ENCODE results near the gene VWA8.

The VWA8 gene

DNA sequence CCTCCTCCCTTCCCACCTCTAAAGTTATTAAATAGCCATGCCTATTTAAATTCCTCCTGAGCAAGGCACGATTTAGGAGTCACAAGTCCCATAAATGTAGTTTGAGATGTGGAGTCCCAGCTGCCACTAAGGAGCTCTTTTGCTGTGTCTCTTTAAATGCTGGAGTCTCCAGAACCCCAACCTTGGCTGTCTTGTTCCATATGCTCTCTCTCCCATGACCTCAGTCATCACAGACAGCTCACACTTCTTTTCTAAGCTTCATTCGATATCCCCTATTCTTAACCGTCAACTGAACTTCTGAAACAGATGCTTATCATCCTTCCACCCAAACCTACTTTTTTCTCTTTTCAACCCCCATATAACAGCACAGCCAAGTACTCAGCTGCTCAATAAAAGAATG lies 197.1 kb downstream of the VWA8 start:
- TF ChIP-seq FOXP2 (optimal IDR thresholded peaks at IDR 0.05; ENCODE audit: borderline replicate concordance, extremely low read depth, extremely low read length, insufficient read depth): no peak
- TF ChIP-seq, protein P1, sequence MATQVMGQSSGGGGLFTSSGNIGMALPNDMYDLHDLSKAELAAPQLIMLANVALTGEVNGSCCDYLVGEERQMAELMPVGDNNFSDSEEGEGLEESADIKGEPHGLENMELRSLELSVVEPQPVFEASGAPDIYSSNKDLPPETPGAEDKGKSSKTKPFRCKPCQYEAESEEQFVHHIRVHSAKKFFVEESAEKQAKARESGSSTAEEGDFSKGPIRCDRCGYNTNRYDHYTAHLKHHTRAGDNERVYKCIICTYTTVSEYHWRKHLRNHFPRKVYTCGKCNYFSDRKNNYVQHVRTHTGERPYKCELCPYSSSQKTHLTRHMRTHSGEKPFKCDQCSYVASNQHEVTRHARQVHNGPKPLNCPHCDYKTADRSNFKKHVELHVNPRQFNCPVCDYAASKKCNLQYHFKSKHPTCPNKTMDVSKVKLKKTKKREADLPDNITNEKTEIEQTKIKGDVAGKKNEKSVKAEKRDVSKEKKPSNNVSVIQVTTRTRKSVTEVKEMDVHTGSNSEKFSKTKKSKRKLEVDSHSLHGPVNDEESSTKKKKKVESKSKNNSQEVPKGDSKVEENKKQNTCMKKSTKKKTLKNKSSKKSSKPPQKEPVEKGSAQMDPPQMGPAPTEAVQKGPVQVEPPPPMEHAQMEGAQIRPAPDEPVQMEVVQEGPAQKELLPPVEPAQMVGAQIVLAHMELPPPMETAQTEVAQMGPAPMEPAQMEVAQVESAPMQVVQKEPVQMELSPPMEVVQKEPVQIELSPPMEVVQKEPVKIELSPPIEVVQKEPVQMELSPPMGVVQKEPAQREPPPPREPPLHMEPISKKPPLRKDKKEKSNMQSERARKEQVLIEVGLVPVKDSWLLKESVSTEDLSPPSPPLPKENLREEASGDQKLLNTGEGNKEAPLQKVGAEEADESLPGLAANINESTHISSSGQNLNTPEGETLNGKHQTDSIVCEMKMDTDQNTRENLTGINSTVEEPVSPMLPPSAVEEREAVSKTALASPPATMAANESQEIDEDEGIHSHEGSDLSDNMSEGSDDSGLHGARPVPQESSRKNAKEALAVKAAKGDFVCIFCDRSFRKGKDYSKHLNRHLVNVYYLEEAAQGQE (IDR thresholded peaks at IDR 0.05; ENCODE audit: insufficient read depth in 1 of 2, low read depth in 2 of 2, low read length in 2 of 2): no peak
- TF ChIP-seq SIN3A (IDR thresholded peaks at IDR 0.05; ENCODE audit: borderline replicate concordance, insufficient read depth, low read length): no peak
- TF ChIP-seq TAF1 (IDR thresholded peaks at IDR 0.05; ENCODE audit: borderline replicate concordance, insufficient read depth, low read length): no peak
- TF ChIP-seq POLR2AphosphoS5 (IDR thresholded peaks at IDR 0.05; ENCODE audit: low read depth, low read length): no peak

DNA sequence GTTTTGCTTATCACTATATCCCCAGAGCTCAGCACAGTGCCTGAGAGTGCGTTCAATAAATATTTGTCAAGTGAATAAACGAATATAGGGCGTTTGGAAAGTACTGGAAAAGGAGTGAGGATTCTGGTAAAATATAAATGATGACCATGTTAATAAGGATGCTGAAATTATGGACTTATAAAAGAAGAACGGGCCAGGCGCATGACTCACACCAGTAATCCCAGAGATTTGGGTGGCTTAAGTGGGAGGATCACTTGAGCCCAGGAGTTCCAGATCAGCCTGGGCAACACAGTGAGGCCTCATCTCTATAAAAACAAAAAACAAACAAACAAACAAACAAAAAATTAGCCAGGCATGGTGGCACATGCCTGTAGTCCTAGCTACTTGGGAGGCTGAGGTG lies 198.1 kb downstream of the VWA8 start:
- TF ChIP-seq SIN3A (IDR thresholded peaks at IDR 0.05; ENCODE audit: borderline replicate concordance, insufficient read depth, low read length) (no peak), POLR2AphosphoS5 (IDR thresholded peaks at IDR 0.05; ENCODE audit: low read depth, low read length) (no peak), FOXP2 (optimal IDR thresholded peaks at IDR 0.05; ENCODE audit: borderline replicate concordance, extremely low read depth, extremely low read length, insufficient read depth) (no peak), TAF1 (IDR thresholded peaks at IDR 0.05; ENCODE audit: borderline replicate concordance, insufficient read depth, low read length) (no peak)
- TF ChIP-seq, protein P1 (IDR thresholded peaks at IDR 0.05; ENCODE audit: insufficient read depth in 1 of 2, low read depth in 2 of 2, low read length in 2 of 2): no peak

DNA sequence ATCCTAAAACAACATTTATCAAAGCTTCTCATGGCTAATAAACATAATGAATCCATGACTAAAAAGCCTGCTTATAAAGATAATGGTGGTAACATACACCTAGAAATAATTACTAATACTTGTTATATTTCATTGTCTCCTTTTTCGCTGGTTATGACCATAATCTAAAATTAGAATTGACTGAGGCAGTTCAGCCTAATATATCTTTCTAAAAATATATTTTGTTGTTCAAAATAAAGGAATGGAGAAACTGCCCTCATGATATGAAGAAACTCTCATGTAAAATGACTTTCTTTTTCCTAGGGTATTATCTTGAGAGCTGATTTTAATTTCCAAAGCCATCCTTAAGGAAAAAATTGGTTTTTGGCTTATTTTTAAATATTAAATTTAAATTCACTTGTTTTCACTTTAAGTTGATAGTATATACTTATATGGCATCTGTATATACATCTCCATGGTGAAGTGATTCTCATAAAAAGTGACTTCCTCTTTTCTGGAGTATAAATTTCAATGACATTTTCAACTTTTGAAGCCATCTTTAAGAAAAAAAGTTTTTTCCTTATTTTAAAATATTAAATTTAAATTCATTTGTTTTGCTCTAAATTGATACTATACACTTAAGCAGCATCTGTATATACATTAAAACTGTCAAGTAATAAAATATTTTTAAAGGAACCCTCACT lies 204.6 kb downstream of the VWA8 start:
- no peak for TF ChIP-seq SIN3A (IDR thresholded peaks at IDR 0.05; ENCODE audit: borderline replicate concordance, insufficient read depth, low read length)
- TF ChIP-seq, protein P1 (IDR thresholded peaks at IDR 0.05; ENCODE audit: insufficient read depth in 1 of 2, low read depth in 2 of 2, low read length in 2 of 2): no peak
- TF ChIP-seq TAF1 (IDR thresholded peaks at IDR 0.05; ENCODE audit: borderline replicate concordance, insufficient read depth, low read length): no peak
- no peak for TF ChIP-seq FOXP2 (optimal IDR thresholded peaks at IDR 0.05; ENCODE audit: borderline replicate concordance, extremely low read depth, extremely low read length, insufficient read depth)
- TF ChIP-seq POLR2AphosphoS5 (IDR thresholded peaks at IDR 0.05; ENCODE audit: low read depth, low read length): no peak

DNA sequence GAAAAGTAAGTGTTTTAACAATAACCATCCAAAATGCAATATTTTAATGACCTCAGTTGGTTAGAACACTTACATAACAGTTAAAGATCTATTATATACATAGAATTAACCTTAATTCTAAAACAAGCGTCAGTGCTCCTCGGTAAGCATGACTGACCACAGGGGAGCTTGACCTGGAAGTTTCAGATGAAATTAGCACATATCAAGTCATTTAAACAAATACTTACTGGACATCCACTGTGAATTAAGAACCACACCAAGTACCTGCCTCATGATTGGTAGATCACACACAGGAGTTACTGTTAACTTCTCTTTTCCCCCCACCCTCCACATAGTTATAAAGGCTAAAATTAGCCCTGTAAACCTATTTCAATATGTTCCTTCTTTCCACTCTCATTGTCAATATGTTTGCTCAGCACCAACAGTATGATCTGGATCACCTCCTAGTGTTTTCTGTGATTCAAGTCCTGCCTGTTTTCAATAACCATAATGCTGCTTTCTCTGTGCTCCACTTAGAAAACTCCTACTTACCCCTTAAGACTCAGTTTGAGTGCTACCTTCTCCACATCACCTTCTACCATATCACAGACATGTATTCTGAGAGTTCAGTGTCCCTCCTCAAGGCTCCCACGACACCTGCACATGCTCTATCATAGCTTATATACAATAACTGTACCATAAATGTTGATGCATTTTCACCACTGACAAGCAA lies 209.0 kb downstream of the VWA8 start:
- TF ChIP-seq SIN3A (IDR thresholded peaks at IDR 0.05; ENCODE audit: borderline replicate concordance, insufficient read depth, low read length) (no peak), TAF1 (IDR thresholded peaks at IDR 0.05; ENCODE audit: borderline replicate concordance, insufficient read depth, low read length) (no peak), POLR2AphosphoS5 (IDR thresholded peaks at IDR 0.05; ENCODE audit: low read depth, low read length) (no peak), FOXP2 (optimal IDR thresholded peaks at IDR 0.05; ENCODE audit: borderline replicate concordance, extremely low read depth, extremely low read length, insufficient read depth) (no peak)
- TF ChIP-seq, protein P1 (IDR thresholded peaks at IDR 0.05; ENCODE audit: insufficient read depth in 1 of 2, low read depth in 2 of 2, low read length in 2 of 2): no peak
